ENCODE data around the gene ZC3H6.

DNA sequence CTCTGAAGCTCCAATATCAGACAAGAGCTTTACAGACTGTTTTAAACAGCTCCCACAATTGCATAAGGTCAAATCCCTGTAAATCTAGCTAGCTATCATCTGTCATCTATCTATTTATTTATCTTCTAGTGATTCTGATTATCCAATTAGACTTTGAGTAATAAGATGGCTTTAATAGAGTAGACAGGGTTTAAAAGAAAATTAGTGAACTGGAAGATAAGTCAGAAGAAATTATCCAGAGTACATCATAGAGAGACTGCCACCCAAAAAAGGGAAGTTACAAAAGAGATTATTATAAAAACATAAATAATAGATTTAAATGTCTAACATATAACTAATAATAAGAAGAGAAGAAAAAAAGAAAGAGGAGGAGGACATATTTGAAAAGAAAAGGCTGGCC is 12.5 kb upstream of the ZC3H6 start:
- TF ChIP-seq, protein P1, sequence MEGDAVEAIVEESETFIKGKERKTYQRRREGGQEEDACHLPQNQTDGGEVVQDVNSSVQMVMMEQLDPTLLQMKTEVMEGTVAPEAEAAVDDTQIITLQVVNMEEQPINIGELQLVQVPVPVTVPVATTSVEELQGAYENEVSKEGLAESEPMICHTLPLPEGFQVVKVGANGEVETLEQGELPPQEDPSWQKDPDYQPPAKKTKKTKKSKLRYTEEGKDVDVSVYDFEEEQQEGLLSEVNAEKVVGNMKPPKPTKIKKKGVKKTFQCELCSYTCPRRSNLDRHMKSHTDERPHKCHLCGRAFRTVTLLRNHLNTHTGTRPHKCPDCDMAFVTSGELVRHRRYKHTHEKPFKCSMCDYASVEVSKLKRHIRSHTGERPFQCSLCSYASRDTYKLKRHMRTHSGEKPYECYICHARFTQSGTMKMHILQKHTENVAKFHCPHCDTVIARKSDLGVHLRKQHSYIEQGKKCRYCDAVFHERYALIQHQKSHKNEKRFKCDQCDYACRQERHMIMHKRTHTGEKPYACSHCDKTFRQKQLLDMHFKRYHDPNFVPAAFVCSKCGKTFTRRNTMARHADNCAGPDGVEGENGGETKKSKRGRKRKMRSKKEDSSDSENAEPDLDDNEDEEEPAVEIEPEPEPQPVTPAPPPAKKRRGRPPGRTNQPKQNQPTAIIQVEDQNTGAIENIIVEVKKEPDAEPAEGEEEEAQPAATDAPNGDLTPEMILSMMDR (IDR thresholded peaks at IDR 0.05), result no peak
- no peak for TF ChIP-seq EZH2phosphoT487 (IDR thresholded peaks at IDR 0.05)
